Erythroblast (primary cell): ENCODE measurements around the gene PDE4D.
A peak's percentile ranks its signal among the peaks of the same experiment; 100 is the strongest.

Experiments used
- DNase-seq, 2 experiments: peaks; one replicate each; lab custom pipeline; 2025; lab: John Stamatoyannopoulos, UW
- GATA1 ChIP-seq: IDR thresholded peaks from 2 replicates; pipeline ENCODE4 v1.6.1; 2011; ENCODE audit warnings: low read depth, mild to moderate bottlenecking, control low read depth, low read length, moderate library complexity
- POLR2A ChIP-seq: IDR thresholded peaks from 2 replicates; pipeline ENCODE4 v1.6.1; 2011; ENCODE audit warnings: mild to moderate bottlenecking, low read length

The PDE4D gene

DNA sequence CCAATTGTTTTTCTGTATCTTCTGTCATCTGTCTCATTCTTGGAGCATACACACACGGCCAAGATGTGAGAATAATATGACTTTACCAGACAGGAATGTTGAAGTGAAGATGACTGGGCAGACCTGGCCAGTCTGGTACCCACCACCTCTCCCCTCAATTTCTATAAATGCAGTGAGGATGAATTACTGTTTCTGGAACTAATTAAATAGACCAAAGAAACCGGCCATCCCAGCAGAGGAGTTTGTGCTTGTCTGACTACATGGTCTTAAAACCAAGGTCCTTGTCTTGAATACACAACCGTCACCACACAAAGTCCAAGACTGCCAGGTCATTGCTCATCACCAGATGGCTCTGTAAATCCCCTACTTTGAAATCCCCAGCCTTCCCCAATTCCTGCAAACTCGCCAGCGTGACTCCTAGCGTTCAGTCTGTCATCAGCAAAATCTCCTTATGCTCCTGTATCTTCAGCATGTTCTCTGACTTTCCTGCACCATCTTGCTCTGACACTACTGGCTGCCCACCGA, 147.2 kb downstream of the PDE4D start:
- no peak for TF ChIP-seq POLR2A
- TF ChIP-seq GATA1 = no peak
- DNase-seq = no peak

DNA sequence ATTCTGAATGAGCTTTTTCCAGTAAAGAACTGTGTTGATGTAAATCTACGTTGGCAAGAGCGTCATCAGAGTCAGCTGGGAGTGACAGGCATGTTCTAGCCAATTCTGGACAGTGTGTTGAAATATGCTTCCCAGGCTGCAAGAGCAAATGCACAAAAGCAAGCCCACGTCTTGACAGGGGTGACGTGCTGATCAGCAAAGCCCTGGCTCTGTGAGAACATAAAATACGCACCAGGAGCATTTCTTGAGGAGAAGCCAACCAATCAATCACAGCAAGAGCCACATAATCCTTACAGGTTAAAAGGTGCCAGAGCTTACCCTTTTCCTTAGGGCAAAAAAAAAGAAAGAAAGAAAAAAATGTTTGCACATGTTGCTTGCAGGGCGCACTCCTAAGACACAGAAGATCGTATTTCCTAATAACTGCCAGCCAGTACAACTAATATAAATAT, 148.1 kb downstream of the PDE4D start:
- no peak for DNase-seq
- no peak for TF ChIP-seq GATA1
- TF ChIP-seq POLR2A = no peak

DNA sequence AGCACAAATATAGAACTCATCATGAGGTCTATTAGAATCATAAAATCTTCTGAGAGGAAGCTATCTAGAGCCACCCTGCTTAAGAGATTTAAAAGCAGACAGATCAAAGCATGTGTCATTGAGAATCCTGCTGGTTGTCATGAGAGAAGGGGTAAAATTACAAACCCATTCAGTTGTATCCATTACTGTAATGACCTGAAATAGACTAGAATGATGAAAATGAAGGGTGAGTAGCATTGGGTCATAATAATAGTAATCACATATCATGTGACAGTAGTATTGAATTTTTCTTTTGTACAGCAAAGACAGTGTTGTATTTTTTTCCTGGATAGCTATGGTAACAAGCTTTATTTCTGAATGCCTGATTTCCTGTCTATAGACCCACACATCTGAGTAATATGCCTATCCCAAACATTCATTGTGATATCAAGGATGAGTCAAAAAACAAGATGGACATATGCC, 149.0 kb downstream of the PDE4D start:
- TF ChIP-seq GATA1 (no peak), POLR2A (no peak)
- DNase-seq = no peak

DNA sequence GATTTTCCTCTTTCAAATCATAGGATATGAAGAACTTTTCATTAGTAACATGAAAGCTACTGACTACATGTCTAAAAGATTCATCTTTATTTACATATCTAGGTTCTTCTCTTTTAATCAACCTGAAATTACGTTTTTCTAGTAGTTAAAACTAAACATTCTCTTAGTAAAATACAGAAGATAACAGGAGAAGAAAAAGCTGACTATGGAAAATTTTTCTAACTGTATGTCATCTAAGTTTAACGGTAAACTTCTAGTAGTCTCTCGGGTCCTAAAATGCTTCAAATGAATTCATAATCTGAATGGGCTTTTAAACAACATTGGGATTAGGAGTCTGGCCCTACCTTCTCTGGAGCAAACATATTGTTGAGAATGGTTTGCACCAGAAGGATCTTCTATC, 151.9 kb downstream of the PDE4D start:
- TF ChIP-seq GATA1 (no peak), POLR2A (no peak)
- DNase-seq = no peak

DNA sequence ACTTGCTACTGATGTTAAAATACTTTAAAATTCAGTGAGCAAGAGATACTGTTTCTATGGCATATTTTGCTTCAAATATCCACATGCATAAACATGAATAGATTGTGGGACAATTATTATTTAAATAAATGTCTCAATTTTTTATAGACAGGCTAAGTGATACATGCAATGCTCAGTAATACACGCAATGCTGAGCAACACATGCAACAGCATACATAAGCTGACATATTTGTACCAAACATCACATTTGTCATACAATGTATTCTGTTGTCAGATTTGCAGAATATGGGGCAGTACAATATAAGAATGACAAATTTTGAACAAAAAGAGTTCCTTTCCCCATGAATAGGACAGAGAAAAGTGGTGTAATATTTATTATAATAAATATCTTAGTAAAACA, 155.5 kb downstream of the PDE4D start:
- TF ChIP-seq GATA1 = no peak
- DNase-seq = no peak

DNA sequence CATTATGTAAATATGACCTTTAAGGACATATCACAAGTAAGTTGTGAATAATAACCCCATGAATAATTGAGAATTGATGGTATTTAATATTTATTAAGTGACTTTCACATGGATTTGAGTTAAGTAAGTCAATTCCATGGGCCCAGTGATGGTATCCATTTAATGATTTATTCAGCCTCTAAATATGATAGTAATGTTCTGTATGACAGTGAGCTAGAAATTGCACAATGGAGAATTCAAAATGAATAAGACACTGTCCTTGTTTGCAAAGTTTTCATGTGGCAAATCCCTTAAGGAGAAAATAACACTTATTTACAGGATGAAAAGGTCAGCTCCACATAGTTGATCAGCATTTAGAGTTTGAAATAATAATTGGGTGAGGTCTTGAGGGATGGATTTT, 160.7 kb downstream of the PDE4D start:
- no peak for TF ChIP-seq POLR2A
- no peak for TF ChIP-seq GATA1
- no peak for DNase-seq

DNA sequence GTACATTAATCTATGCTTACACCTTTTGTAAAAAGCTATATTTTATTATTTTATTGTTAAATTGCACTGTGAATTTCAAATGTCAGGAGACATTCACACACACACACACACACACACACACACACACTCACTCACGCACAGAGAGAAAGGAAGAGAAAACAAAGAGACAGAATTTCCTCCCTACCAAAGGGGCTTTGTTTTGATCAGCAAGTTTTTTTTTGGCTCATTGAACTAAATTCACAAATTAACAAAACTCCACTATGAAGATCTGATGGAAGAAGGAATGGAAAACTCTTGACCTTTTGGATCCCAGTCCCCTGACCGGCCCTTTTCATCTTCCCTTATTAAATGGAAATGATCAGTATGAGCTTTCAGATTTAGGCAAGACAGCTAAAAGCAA, 161.2 kb downstream of the PDE4D start:
- no peak for DNase-seq
- TF ChIP-seq GATA1 = no peak

DNA sequence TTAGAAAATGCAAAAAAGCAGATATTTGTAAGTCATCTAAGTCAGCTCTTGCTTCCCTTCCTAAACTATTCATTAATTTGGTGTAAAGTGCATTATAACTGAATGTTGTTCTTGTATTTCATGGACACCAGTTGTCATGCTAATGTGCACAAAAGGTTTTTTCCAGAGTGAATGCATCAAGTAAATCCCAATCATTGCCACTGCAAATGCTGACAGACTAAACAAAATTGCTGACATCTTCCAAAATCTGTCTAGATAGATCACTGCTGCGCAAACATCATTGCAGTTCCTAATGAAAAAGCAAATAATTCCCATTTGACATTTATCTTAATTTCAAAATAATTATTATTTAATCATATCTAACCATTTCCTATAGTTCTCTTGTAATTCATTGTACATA, 161.7 kb downstream of the PDE4D start:
- no peak for DNase-seq
- TF ChIP-seq GATA1 = no peak
- TF ChIP-seq POLR2A = no peak

DNA sequence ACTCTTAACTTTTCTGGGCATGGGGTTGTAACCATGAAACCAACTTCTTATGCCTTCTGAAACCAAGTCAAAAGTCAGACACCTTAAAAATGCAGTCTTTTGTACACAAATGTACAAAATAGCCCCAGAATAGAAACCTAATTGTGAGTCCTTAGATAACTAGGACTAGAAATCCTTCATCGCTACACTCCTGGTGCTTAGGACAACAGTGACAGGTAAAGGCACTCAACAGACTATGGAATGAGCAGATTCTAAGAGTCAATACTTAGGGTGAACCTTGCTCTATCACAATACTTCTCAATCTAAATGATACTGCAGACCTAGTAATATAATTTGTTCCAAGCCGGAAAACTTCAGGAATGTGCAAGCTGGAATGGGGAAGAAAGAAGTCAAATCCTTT, 163.7 kb downstream of the PDE4D start:
- TF ChIP-seq GATA1 (no peak), POLR2A (no peak)
- DNase-seq = no peak

DNA sequence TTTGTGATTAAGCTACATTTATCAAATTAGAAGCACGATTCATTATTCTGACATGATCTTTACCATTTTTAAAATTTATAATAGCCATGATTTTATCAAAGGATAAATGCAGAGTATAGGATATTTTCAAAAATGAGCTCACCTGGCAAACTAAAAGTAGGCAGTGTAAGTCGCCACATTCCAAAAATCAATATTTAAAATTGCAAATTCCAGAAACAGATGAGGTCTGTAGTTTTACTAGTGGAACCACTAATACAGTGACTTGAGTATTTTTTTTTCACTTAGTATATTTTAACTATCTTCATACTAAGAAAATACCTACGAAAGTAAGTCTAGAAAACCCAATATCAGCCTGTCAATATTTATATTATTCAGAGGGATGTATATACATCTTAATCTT, 164.2 kb downstream of the PDE4D start:
- DNase-seq = no peak
- TF ChIP-seq GATA1 (no peak), POLR2A (no peak)

DNA sequence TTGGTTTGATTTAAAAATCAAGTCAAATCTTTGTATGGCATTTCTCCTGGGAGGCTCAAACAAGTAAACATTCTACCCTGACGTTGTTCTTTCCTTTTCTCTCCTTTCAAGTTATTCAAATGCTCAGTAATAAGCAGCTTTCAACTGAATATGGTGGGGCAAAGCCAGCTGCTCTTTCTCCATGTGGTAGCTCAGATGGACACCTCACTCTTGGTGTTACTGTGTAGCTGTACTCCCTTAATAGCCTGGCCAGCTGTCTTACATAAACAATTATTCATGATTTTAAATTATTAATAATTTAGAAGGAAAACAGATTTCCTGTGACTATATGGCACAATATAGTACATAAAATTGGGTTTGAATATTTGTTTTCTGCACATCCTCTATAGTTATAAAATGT, 165.2 kb downstream of the PDE4D start:
- no peak for TF ChIP-seq POLR2A
- no peak for TF ChIP-seq GATA1
- DNase-seq = no peak

DNA sequence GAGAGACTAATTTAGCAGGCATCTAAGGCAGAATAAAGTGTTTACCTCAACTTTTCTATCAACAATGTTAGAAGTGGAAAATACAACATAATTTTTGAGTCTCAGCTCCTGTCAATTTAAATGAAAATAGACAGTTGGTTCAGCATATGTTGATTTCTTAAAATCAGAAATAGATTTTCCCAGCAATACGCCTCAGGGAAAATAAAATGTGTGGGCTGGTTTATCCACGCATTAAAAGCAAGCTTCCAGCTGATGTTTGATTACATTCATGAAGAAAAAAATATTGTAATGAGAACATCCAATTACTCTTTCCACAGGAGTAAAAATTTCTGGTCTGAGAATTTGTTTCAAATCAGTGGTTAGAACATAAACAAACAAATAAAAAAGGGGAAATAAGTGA, 166.3 kb downstream of the PDE4D start:
- TF ChIP-seq POLR2A (no peak), GATA1 (no peak)
- no peak for DNase-seq

DNA sequence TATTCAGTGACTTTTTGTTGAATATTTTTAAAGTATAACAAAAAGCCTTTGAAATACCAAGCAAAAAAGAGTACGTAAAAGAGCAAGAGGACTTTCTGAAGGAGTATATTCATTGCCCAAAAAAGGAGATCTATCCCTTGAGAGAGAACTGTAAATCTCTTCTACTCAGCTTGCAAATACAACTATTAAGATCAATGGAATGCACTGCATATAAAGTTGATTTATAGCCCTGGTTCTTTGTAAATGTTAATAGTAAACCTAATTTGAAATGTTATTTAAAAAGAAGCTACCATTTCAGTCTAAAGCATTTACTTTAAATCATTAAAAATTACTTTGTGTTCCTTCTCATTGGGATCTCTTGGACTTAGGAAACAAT, 168.1 kb downstream of the PDE4D start:
- DNase-seq = no peak
- TF ChIP-seq POLR2A (no peak), GATA1 (no peak)

DNA sequence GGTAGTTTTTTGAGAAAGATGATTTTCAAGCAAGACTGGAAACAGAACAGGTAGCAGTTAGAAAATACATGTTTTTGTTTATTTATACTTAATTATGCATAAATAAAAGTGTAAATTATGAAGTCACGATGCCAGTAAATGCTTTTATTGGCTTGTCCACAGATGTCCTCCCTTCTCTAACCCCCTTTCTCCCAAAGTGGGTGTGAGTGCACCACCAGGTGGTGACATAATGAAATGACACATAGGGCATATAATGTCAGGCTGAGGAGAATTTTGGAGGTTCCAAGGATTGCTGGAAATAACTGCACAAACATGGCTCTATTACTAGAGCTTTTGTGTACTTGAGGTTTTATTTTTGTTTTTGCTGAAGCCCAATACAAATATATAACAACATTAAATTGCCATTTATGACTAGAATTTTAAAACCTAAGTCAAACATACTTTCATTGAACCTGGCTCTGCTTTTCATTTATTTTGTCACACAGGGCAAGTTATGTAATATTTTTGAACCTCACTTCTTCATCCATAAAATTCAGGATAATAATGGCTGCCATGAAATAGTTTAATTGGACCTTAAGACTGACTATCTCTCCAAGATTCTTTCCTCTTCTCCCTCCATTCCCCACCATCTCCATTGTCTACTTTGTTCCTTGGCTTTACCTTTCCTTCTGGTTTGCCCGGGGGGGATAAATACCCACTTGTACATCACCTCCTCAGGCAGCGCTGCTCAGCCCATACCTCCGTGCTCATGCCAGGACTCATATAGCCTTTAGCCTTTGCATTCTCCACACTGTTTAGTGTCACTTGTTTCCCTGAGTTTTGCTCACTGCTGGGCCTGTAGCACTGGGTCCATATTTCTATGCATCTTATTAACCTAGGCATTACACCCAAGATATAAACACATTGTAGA, 168.8 kb downstream of the PDE4D start:
- DNase-seq = peak; percentile 32 to 57
- TF ChIP-seq POLR2A (no peak), GATA1 (no peak)

DNA sequence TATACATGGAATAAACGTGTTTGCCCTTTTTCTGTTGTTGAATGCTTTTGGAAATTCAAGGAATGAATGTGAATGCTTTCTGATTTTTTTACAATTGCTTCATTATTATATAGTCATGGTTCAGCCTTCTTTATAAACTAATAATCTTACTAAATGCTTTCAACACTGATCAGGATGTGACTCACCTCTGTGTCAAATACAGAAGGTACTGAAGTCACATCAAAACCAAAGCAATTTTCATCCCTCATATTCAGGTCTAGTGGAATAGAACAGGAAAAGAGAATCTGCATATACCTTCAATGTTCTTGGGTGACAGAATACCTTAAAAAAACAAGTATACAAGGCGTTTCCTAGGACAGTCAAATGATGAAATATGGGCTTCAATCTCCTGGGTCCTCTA, 170.7 kb downstream of the PDE4D start:
- DNase-seq = no peak

More for the DNA sequence above, 170.7 kb downstream of the PDE4D start:
- TF ChIP-seq POLR2A (no peak), GATA1 (no peak)
